ENCODE data around the gene TAOK2.

Gene TAOK2

DNA sequence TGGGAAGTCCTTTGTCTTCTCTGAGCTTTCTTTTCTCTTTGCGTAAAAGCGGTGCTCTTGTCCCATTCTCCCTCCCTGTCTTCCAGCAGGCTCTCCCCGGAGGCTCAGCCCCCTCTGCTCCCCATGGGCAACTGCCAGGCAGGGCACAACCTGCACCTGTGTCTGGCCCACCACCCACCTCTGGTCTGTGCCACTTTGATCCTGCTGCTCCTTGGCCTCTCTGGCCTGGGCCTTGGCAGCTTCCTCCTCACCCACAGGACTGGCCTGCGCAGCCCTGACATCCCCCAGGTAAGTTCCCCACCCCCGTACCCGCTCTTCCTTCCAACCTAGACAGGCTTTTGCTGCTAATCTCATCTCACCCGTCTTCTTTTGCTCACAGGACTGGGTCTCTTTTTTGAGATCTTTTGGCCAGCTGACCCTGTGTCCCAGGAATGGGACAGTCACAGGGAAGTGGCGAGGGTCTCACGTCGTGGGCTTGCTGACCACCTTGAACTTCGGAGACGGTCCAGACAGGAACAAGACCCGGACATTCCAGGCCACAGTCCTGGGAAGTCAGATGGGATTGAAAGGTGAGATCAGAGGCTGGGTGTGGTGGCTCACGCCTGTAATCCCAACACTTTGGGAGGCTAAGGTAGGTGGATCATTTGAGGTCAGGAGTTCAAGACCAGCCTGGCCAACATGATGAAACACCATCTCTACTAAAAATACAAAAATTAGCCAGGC, 10.5 kb upstream of the TAOK2 start:
- no peak for DNase-seq

DNA sequence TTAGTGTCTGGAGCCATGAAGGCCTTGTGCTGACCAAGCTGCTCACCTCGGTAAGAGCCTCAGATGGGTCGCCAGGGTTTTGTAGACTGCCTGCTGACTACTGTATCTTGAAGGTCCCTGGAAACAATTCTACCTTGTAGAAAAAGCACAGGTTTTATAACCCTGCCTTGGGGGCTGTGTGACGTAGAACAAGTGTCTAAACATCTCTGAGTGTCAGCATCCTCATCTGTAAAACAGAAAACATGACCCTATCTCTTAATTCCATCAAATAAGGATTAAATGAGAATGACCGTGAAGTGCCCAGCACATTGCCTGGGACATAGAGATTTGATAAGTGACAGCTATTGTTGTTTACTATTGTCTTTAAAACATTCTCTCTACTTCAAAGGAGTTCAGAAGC, 5.5 kb upstream of the TAOK2 start:
- no peak for DNase-seq

DNA sequence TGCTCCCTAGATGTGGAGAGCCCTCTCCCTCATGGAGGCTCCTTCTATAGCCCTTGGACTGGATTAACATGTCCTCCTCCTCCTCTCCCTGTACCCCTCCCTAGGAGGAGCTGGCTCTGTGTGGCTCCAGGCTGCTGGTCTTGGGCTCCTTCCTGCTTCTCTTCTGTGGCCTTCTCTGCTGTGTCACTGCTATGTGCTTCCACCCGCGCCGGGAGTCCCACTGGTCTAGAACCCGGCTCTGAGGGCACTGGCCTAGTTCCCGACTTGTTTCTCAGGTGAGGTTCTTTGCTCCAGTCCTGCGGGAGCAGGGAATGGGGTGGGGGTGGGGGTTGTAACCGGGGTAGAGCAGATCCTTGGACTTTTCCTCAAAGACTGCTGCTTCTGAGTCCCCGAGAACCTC, 2.4 kb upstream of the TAOK2 start:
- DNase-seq, result no peak

DNA sequence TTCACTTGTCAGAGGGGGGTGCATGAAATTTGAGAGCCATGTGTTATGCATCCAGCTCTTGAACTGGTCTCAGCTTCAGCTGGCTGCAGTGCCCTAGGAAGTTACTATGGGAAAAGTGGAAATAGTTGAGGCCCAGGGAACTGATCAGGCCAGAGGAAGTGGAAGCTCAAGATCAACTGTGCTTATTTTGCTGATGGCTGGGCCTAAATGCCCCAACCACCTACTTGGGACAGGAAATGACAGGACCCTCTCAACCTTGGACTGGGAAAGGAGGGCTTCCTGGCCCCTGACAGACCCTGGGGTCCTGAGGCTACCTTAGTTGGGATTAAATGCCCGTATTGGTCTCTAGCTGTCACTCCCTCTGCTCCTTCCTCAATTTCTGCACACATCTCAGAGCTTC, 1.2 kb upstream of the TAOK2 start:
- no peak for DNase-seq

DNA sequence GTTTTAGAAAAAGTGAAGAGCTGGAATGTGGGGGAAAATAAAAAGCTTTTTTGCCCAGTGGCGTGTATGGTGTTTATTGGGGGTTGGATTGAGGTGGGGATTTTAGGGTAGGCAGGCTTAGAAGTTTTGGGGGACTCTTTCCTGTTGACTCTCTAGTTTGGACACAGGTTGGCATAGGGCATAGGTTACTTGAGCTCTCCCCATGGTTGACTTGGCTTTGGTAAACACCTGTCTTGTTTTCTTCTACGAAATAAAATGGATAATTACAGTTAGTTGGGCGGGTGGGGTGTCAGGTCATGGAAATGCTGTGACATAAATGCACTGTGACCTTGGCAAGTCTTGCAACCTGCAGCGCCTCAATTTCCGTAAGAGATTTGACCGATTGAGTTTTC, 680 bp upstream of the TAOK2 start:
- DNase-seq, result no peak

DNA sequence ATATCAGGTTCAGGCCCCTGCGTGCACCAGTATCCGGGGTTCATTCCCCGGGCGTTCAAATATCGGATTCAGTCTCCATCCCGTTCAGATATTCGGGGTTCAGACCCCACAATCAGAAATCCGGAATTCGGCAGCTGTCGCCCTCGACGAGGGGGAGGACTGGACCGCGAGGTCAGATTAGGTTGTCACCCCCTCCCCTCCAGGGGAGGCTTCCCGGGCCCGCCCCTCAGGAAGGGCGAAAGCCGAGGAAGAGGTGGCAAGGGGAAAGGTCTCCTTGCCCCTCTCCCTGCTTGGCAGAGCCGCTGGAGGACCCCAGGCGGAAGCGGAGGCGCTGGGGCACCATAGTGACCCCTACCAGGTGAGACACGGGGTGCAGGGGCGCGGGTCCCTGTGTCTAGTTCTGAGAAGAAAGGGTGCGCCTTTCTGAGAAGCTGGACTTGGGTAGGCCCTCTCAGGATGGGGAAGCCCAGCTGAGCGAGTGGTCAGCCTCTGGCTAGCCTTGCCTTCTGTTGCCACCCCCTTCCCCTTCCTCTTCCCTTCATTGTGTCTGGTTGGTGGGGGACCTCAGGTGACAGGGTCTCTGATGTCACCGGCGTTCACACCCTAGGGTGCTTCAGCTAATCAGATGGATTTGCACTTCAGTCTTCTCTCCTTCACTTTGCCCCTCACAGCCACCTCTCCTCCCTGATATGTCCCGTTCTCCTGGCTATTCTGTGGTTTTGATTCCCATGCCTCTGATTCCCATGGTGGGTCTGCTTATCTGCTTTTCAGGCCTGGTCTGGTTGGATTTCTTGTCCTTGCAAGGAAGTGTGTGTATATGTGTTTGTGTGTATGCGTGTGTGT, 844 bp downstream of the TAOK2 start:
- DNase-seq, result no peak

DNA sequence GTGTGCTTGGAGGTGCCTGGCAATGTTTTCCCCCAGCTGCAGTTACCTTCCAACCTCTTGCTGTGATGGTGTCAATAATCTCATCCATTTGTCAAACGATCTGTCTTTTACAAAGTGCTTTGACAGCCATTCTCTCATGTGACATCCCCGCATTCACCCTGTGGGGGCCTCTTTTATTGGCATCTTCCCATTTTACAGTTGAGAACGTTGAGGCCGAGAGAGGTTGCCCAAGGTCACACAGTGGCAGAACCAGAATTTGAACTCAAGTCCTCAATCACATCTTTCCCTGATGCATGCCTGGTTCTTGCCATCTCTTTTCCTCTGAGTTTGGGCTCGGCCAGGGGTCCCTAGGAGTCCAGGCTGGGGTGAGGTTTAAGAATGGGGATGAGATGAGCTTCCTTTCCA, 1.5 kb downstream of the TAOK2 start:
- no peak for DNase-seq

DNA sequence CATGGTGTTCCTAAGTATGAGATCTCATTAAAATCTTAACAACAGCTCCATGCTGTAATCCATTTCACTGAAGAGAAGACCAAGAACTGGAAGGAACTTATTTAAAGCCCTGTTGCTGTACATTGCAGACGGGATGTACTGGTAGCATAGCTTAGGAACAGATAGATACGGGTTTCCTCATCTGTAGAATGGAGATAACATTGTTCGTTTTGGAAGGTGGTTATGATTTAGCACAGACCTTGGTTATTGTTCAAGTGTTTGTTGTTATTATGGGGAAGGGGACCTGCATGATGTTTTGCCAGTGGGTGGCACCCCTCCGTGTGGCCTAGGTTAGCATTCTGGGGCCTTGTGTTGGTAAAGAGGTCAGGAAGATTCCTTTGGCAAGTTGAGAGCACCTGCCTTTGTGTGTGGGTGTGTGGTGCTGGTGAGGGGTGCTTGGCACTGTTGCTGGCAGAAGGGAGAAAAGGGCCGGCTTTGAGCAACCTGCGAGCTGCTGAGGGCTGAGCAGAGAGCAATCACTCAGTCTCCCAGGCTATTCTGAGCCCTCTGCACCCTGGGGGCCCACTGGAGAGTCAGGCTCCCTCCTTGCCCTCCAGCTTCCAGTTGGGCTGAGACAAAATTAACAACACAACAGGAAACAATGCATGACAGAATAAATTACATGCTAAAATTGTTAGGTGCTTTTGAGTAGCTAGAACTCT, 2.3 kb downstream of the TAOK2 start:
- no peak for DNase-seq

DNA sequence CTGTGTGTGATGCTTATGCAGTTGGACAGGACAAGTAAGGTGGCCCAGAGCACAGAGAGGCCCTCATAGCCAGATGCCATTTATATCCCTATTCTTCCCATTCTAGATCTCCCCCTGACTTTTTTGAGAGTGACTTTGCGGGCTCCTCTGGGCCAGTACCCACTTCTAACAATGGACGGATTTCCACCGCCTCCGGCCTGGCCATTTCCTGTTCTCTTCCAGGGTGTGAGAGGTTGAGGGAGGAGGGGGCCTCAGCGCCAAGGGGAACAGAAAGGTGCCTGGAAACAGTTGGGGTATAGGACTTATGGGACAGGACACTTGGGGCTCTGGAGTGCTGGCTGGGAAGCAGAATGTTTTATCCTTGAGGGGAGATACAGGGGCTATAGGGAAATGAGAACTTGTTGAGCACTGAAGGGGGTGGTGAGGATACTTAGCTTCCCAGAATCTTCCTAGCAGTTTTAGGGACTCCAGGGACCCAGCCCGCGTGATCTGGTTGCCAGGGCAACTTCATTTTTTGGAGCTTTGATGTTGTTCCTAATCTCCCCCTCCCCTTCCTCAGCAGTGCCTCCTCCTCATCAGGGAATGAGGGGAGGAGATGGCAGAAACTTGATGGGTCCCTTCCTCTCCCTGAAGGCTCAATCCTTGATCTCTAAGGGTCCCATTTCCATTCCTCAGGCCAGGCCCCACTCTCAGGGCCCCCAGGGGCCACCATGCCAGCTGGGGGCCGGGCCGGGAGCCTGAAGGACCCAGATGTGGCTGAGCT, 3.6 kb downstream of the TAOK2 start:
- DNase-seq, result no peak

DNA sequence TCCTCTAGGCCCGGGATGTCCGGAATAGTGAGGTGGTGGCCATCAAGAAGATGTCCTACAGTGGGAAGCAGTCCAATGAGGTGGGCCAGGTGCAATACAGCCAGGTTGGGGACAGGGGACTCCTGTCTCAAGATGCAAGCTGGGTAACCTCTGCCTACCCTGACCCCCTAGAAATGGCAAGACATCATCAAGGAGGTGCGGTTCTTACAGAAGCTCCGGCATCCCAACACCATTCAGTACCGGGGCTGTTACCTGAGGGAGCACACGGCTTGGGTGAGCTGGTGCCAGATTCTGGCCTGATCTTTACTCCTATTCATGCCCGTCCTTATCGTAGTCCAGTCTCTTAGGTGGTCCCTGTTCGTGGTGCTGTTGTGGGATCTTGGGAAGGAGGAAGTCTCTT, 4.4 kb downstream of the TAOK2 start:
- no peak for DNase-seq

DNA sequence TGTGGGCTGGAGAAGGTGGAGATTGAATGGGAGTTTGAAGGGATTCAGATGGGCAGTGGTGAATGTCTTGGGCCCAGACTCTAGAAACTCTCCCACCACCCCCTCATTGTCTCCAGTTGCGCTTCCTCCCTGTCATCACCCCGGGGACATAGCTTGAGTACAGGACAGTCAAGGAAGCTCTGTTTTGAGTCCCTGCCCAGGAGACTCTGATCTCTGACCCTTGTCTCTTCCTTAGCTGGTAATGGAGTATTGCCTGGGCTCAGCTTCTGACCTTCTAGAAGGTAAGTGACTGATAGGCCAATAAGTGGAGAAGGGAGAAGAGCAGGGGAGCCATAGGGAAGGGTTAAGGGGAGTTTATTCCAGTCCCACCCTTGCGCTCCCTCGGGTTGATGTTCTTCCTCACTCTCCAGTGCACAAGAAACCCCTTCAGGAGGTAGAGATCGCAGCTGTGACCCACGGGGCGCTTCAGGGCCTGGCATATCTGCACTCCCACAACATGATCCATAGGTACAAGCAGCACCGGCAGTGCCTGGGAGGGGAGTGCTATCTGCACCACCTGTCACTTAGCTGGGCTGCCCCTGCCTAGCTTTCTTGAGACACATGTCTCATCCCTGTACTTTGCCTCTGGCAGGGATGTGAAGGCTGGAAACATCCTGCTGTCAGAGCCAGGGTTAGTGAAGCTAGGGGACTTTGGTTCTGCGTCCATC, 5.0 kb downstream of the TAOK2 start:
- no peak for DNase-seq

DNA sequence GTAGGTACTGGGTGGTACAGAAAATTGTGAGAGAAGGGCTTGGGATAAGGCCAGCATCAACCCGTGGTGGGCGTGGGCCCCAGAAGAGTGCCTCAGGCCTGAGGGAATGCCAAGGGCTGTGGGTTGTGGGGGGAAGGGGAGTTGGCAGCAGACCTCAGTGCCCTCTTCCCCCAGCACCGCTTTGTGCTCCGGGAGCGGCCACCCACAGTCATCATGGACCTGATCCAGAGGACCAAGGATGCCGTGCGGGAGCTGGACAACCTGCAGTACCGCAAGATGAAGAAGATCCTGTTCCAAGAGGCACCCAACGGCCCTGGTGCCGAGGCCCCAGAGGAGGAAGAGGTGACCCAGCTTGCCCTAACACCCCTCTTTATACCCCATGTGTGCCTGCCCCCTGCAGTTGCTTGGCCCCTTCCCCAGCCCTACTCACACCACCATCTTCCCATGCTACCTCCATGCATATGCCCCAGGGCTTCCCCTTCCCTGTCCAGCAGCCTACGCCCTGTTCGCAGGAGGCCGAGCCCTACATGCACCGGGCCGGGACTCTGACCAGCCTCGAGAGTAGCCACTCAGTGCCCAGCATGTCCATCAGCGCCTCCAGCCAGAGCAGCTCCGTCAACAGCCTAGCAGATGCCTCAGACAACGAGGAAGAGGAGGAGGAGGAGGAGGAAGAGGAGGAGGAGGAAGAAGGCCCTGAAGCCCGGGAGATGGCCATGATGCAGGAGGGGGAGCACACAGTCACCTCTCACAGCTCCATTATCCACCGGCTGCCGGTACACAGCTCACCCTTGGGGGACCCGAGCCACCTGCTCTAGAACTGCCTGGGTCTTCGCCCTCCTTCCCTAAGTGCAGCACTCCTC, 9.1 kb downstream of the TAOK2 start:
- no peak for DNase-seq

DNA sequence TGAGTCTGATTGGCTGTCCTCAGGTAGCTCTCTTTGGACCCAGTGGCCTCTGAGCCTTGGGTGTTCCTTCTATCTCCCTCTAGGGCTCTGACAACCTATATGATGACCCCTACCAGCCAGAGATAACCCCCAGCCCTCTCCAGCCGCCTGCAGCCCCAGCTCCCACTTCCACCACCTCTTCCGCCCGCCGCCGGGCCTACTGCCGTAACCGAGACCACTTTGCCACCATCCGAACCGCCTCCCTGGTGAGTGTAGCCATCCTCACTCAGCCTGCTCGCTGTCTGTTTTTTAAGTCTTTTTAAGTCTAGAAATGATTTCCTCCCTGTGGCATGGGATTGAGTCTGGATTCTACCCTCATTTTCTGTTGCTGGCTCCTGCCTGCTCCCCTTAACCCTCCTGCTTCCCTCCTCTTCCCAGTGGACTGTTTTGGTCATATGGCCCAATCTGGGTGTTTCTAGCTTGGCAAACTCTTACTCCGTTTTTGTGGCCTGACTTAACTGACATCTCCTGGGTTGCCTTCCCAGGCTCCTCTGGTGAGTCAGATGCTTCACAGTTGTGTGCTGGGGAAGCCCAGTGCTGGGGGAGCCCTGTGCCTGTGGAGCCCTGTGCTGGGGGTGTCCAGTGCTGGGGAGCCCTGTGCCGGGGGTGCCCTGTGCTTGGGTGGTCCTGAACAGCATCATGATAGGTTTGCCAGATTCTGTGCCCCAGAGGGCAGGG, 9.9 kb downstream of the TAOK2 start:
- no peak for DNase-seq

DNA sequence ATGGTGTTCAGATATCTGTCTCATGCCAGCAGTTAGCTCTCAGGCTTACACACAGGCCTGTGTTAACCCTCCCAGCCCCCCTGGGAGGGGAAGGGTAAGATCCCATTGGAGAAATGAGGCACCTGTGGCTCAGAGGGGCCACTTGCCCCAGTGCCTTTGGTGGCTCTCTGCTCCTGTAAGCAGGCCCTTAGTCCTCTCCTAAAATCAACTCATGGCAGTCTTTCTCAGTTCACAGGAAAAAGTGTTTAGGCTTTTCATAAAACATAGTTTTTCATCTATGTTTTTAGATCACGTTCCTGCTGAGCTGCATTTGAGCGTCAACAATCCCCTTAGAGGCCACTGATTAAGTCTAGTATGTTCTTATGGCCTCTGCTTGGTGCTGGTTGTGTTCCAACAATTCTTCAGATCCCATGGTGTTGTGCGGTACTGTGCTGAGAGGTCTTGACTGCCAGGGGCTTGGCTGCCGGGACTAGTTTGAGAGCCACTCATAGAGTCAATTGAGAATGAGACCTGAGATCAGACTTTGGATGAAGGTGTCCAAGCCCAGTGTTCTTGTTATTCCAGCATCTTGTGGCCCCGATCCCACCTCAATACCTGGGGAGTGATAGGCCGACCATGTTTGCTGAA, 10.6 kb downstream of the TAOK2 start:
- DNase-seq, result no peak

DNA sequence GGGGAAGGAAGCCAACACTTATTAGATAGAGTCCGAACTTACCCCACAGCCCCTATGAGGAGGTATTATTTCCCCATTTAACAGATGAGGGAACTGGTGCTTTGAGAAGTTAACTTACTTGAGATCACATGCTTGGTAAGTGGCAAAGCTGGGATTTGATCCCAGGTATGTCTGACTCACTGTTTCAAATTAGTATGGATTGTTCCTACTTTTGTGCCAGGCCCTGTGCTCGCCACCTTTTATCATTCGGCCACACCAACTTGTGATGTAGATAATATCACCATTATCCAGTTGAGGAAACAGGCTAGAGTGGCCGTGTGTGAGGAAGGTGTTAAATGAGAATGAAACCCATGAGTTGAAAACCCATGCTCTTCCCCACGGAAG, 11.1 kb downstream of the TAOK2 start:
- no peak for DNase-seq

DNA sequence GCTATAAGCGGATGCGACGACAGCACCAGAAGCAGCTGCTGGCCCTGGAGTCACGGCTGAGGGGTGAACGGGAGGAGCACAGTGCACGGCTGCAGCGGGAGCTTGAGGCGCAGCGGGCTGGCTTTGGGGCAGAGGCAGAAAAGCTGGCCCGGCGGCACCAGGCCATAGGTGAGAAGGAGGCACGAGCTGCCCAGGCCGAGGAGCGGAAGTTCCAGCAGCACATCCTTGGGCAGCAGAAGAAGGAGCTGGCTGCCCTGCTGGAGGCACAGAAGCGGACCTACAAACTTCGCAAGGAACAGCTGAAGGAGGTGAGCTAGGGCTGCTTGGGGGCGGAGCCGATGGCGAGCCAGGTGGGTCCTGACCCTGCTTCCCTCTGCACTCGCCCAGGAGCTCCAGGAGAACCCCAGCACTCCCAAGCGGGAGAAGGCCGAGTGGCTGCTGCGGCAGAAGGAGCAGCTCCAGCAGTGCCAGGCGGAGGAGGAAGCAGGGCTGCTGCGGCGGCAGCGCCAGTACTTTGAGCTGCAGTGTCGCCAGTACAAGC, 11.7 kb downstream of the TAOK2 start:
- no peak for DNase-seq

DNA sequence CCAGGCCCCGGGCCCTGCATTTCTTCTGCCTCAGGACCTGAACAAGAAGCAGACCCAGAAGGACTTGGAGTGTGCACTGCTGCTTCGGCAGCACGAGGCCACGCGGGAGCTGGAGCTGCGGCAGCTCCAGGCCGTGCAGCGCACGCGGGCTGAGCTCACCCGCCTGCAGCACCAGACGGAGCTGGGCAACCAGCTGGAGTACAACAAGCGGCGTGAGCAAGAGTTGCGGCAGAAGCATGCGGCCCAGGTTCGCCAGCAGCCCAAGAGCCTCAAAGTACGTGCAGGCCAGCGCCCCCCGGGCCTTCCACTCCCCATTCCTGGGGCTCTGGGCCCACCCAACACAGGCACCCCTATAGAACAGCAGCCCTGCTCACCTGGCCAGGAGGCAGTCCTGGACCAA, 12.6 kb downstream of the TAOK2 start:
- no peak for DNase-seq

DNA sequence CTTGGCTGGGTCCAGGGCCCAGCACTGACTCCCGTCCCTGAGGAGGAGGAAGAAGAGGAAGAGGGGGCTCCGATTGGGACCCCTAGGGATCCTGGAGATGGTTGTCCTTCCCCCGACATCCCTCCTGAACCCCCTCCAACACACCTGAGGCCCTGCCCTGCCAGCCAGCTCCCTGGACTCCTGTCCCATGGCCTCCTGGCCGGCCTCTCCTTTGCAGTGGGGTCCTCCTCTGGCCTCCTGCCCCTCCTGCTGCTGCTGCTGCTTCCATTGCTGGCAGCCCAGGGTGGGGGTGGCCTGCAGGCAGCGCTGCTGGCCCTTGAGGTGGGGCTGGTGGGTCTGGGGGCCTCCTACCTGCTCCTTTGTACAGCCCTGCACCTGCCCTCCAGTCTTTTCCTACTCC, 13.3 kb downstream of the TAOK2 start:
- DNase-seq, result no peak

DNA sequence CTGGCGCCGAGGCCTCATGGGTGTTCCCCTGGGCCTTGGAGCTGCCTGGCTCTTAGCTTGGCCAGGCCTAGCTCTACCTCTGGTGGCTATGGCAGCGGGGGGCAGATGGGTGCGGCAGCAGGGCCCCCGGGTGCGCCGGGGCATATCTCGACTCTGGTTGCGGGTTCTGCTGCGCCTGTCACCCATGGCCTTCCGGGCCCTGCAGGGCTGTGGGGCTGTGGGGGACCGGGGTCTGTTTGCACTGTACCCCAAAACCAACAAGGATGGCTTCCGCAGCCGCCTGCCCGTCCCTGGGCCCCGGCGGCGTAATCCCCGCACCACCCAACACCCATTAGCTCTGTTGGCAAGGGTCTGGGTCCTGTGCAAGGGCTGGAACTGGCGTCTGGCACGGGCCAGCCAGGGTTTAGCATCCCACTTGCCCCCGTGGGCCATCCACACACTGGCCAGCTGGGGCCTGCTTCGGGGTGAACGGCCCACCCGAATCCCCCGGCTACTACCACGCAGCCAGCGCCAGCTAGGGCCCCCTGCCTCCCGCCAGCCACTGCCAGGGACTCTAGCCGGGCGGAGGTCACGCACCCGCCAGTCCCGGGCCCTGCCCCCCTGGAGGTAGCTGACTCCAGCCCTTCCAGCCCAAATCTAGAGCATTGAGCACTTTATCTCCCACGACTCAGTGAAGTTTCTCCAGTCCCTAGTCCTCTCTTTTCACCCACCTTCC, 13.9 kb downstream of the TAOK2 start:
- no peak for DNase-seq

All from 8988T (cell line).